Measurements from ENCODE around the gene IQGAP2. TPM values are rescaled to one million over a fixed set of nuclear protein-coding genes. Genes with fewer than 3 reads are reported as not detected.

Gene IQGAP2
- total RNA-seq, 1 experiment from 2014 or later, result 0.59 TPM

- intact Hi-C loops (cut with micrococcal nuclease; ENCODE audit: unreplicated experiment) (no loop called here), in situ Hi-C loops (cut with HindIII; ENCODE audit: low pct_unique_long_range_greater_than_20kb, low sequenced_read_pairs) (no loop called here)
- no peak for ATAC-seq
- BruUV-seq (replicated peaks), result no TSS peak
- H3K36me3 ChIP-seq (ENCODE audit: control insufficient read depth, insufficient read depth, low read length), result no peaks in the 10 kb centered on the region
- no peaks in the 10 kb centered on the region for H3K9me3 ChIP-seq (ENCODE audit: control insufficient read depth, insufficient read depth, low read depth, low read length)
- DNase-seq (ENCODE audit: low read depth, low spot score), result no peak
- no peaks in the 10 kb centered on the region for H3K4me1 ChIP-seq (ENCODE audit: control insufficient read depth, insufficient read depth, low read length)
- H3K4me3 ChIP-seq (ENCODE audit: low read depth in 2 of 2, low read length in 2 of 2), result no peak overlapping the region
- peaks cover 2% of the 10 kb centered on the region for H3K27me3 ChIP-seq (ENCODE audit: control insufficient read depth, insufficient read depth, low read length)
- H3K27ac ChIP-seq (ENCODE audit: low read length), result no peak overlapping the region
- TF ChIP-seq CTCF (IDR thresholded peaks at IDR 0.05), result no peak
- TF ChIP-seq POLR2AphosphoS5 (IDR thresholded peaks at IDR 0.05; ENCODE audit: low read depth, low read length), result no peak
- TF ChIP-seq TCF7L2 (IDR thresholded peaks at IDR 0.05; ENCODE audit: low read depth, low read length), result no peak
- TF ChIP-seq REST (IDR thresholded peaks at IDR 0.05; ENCODE audit: insufficient read depth in 1 of 2, low read depth in 2 of 2, low read length in 1 of 2), result no peak
- TF ChIP-seq SIN3A (IDR thresholded peaks at IDR 0.05; ENCODE audit: borderline replicate concordance, insufficient read depth, low read depth, low read length), result no peak
- ChIA-PET CTCF (interaction anchor here (0.5 kb wide), 1 partner anchor 182 kb away, joined by 3 read pairs; no protein-coding TSS in a partner anchor), POLR2A (no interaction called here)
Measured at GRCh38 chr5:76490960-76491359, 87.9 kb downstream of the IQGAP2 start.

- no peaks in the 10 kb centered on the region for H3K9me3 ChIP-seq (ENCODE audit: control insufficient read depth, insufficient read depth, low read depth, low read length)
- intact Hi-C loops (cut with micrococcal nuclease; ENCODE audit: unreplicated experiment), result no loop called here
- no peaks in the 10 kb centered on the region for H3K4me1 ChIP-seq (ENCODE audit: control insufficient read depth, insufficient read depth, low read length)
- no peaks in the 10 kb centered on the region for H3K36me3 ChIP-seq (ENCODE audit: control insufficient read depth, insufficient read depth, low read length)
- CTCF ChIA-PET, result interaction anchor here (0.7 kb wide), 2 partner anchors 13 to 15 kb away, joined by 7 to 8 read pairs; no protein-coding TSS in a partner anchor
- peaks cover 2% of the 10 kb centered on the region for H3K27me3 ChIP-seq (ENCODE audit: control insufficient read depth, insufficient read depth, low read length)
- no peak overlapping the region for H3K27ac ChIP-seq (ENCODE audit: low read length)
- no peak for DNase-seq (ENCODE audit: low read depth, low spot score)
- in situ Hi-C loops (cut with HindIII; ENCODE audit: low pct_unique_long_range_greater_than_20kb, low sequenced_read_pairs), result no loop called here
- TF ChIP-seq SIN3A (IDR thresholded peaks at IDR 0.05; ENCODE audit: borderline replicate concordance, insufficient read depth, low read depth, low read length) (no peak), CTCF (IDR thresholded peaks at IDR 0.05) (no peak), REST (IDR thresholded peaks at IDR 0.05; ENCODE audit: insufficient read depth in 1 of 2, low read depth in 2 of 2, low read length in 1 of 2) (no peak), POLR2AphosphoS5 (IDR thresholded peaks at IDR 0.05; ENCODE audit: low read depth, low read length) (no peak), TCF7L2 (IDR thresholded peaks at IDR 0.05; ENCODE audit: low read depth, low read length) (no peak)
- POLR2A ChIA-PET, result no interaction called here
- no peak for ATAC-seq
- no TSS peak for BruUV-seq (replicated peaks)
- H3K4me3 ChIP-seq (ENCODE audit: low read depth in 2 of 2, low read length in 2 of 2), result no peak overlapping the region
Measured at GRCh38 chr5:76492819-76493189, 89.7 kb downstream of the IQGAP2 start.
